Esophagus (tissue), 2 donors: Measurements from ENCODE around the gene CDC42BPA. TPM values are rescaled to one million over a fixed set of nuclear protein-coding genes. Genes with fewer than 3 reads are reported as not detected.
"Not testable (repeated sequence)": the region's sequence is repeated elsewhere in the genome, so short reads cannot be mapped to it uniquely, and the experiment has no call there.

ENCODE experiments used
- H3K27ac ChIP-seq, 2 donors: one replicate each; pipeline ENCODE4 v1.5.1; 2013; ENCODE audit warnings: low read depth in 2 of 2, mild to moderate bottlenecking in 2 of 2, inconsistent platforms in 1 of 2, low read length in 1 of 2, moderate library complexity in 1 of 2
- H3K27me3 ChIP-seq, 2 donors: one replicate each; pipeline ENCODE4 v1.6.1; 2013; ENCODE audit warnings: low read length in 2 of 2, control low read depth in 1 of 2, mild to moderate bottlenecking in 1 of 2; ENCODE audit not compliant: insufficient read depth in 2 of 2, control insufficient read depth in 1 of 2
- H3K36me3 ChIP-seq, 2 donors: one replicate each; pipeline ENCODE4 v1.6.1; 2013; ENCODE audit warnings: low read length in 1 of 2; ENCODE audit not compliant: control insufficient read depth in 2 of 2, insufficient read depth in 2 of 2
- H3K4me1 ChIP-seq, 2 donors: one replicate each; pipeline ENCODE4 v1.6.1; 2013; ENCODE audit warnings: low read length in 1 of 2; ENCODE audit not compliant: control insufficient read depth in 2 of 2, insufficient read depth in 2 of 2
- H3K4me3 ChIP-seq, 2 donors: one replicate each; pipeline ENCODE4 v1.5.1; 2013; ENCODE audit warnings: low read length in 2 of 2, mild to moderate bottlenecking in 2 of 2, low read depth in 1 of 2, moderate library complexity in 1 of 2
- H3K9me3 ChIP-seq, 2 donors: one replicate each; pipeline ENCODE4 v1.6.1; 2013; ENCODE audit warnings: mild to moderate bottlenecking in 2 of 2, low read depth in 1 of 2, low read length in 1 of 2, moderate library complexity in 1 of 2; ENCODE audit not compliant: control insufficient read depth in 2 of 2, insufficient read depth in 1 of 2
- WGBS, 2 donors: extraction: QIAGEN DNeasy Blood & Tissue Kit; methylation state at CpG; one replicate each; pipeline ENCODE4 v1.1.7; 2013; 5-methylcytosine and 5-hydroxymethylcytosine counted together
- polyA plus RNA-seq, 2 donors: library from polyadenylated mRNA; stranded (reverse); fragments of 200-250 nt; gene quantifications; one replicate each; pipeline ENCODE4 v1.2.3, GENCODE V29; 2013
- donor health status: healthy with polysubstance abuse.
- donor health status: Bipolar disorder and iron deficiency.

The CDC42BPA gene
- polyA plus RNA-seq, 2 donors: 2.5 to 3.6 TPM

DNA sequence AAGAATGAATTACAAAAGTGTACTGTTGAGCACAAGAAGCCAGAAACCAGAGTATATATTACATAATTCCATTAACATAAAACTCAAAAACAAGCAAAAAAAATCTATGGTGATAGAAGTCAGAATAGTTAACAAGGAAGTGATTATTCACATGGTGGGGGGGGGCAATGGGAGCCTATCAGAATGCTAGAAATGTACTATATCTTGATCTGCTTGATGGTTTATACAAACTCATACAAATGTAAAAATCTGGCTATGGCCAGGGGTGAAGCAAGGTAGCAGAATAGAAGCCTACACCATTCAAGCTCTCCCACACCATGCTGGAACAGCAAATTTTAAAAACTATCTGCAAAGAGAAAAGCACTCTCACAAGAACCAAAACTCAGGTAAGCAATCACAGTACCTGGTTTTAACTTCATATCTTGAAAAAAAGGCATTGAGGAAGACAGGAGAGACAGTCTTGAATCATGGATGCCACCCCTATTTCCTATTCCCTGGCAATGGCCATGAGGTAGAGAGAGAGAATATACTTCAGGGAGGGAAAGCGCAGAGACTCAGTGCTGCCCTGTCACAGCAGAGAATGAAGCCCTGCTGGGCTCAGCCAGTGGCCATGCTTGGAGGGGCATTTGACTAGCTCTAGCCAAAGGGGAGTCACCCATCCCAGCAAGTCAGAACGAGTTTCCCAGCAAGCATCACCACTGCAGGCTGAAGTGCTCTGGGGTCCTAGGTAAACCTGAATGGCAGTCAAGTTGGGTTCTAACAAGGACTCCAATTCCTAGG is 73.8 kb downstream of the CDC42BPA start:
- H3K27me3 ChIP-seq: no peaks in the 10 kb centered on the region
- H3K9me3 ChIP-seq: no peaks in the 10 kb centered on the region
- 87% methylated on average over 2 of the region's 2 CpGs for WGBS, 2 donors
- H3K36me3 ChIP-seq: no peaks in the 10 kb centered on the region
- no peak overlapping the region for H3K4me3 ChIP-seq
- peaks cover 0 to 1% of the 10 kb centered on the region in 2 donors for H3K4me1 ChIP-seq
- H3K27ac ChIP-seq: no peak overlapping the region

DNA sequence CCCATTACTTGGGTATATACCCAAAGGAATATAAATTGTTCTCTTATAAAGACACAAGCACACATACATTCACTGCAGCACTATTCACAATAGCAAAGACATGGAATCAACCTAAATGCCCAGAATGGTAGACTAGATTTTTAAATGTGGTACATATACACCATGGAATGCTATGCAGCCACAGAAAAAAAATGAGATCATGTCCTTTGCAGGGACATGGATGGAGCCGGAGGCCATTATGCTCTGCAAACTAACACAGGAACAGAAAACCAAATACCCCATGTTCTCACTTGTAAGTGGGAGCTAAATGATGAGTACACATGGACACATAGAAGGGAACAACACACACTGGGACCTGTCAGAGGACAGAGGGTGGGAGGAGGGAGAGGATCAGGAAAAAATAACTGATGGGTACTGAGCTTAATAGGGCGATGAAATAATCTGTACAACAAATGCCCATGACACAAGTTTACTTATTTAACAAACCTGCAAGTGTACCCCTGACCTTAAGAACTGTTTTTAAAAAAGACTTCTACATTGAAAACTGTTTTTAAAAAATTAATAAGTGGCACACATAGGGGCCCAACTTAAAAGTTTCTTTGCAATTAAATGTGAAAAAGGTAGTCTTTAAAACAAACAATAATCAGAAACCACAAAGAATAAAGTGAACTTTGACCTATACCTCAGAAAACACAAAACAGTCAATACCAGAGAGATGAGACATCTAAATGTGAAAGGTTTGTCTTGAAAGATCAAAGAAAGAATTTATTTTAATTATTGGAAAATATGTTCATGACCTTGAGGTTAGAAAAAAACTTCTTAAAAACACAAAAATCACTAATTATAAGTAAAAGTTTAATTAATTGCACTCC is 75.2 kb downstream of the CDC42BPA start:
- peaks cover 0 to 1% of the 10 kb centered on the region in 2 donors for H3K4me1 ChIP-seq
- WGBS, 2 donors: 73 to 95% methylated on average over 2 of the region's 2 CpGs
- no peaks in the 10 kb centered on the region for H3K36me3 ChIP-seq

DNA sequence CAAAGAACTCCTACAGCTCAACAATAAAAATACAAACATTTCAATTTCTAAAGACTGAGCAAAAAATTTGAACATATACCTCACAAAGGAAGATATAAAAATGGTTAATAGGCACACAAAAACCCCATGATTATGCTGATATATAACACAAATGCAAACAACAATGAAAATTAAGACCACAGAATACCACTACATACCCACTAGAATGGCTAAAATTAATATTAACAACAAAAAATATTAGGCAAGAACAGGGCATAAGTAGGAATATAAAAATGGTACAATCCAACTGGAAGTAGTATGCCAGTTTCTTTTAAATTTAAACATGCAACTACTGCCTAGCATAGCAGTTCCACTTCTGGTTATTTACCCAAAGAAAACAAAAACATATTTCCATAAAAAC is 77.3 kb downstream of the CDC42BPA start:
- Histone ChIP-seq H3K27me3 (no peaks in the 10 kb centered on the region), H3K4me3 (no peak overlapping the region), H3K9me3 (no peaks in the 10 kb centered on the region), H3K4me1 (peaks cover 0 to 1% of the 10 kb centered on the region in 2 donors), H3K36me3 (no peaks in the 10 kb centered on the region), H3K27ac (no peak overlapping the region)

More for the DNA sequence above, 75.2 kb downstream of the CDC42BPA start:
- H3K27me3 ChIP-seq: no peaks in the 10 kb centered on the region
- no peak overlapping the region for H3K4me3 ChIP-seq
- H3K9me3 ChIP-seq: no peaks in the 10 kb centered on the region
- H3K27ac ChIP-seq: no peak overlapping the region

GRCh38 chr1:227234998-227235405 is 83.3 kb downstream of the CDC42BPA start:
- no peaks in the 10 kb centered on the region for H3K27me3 ChIP-seq
- WGBS, 2 donors: 75 to 76% methylated on average over 1 of the region's 1 CpG
- H3K27ac ChIP-seq: no peak overlapping the region
- no peaks in the 10 kb centered on the region for H3K36me3 ChIP-seq
- no peaks in the 10 kb centered on the region for H3K9me3 ChIP-seq
- no peaks in the 10 kb centered on the region for H3K4me1 ChIP-seq
- no peak overlapping the region for H3K4me3 ChIP-seq

DNA sequence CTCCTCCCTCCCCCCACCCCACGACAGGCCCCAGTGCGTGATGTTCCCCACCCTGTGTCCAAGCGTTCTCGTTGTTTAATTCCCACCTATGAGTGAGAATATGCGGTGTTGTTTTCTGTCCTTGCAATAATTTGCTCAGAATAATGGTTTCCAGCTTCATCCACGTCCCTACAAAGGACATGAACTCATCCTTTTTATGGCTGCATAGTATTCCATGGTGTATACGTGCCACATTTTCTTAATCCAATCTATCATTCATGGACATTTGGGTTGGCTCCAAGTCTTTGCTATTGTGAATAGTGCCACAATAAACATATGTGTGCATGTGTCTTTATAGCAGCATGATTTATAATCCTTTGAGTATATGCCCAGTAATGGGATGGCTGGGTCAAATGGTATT is 87.2 kb downstream of the CDC42BPA start:
- H3K9me3 ChIP-seq, H3K27me3 ChIP-seq, H3K36me3 ChIP-seq, H3K27ac ChIP-seq, H3K4me3 ChIP-seq, H3K4me1 ChIP-seq: not testable (repeated sequence)
- 93 to 94% methylated on average over 7 of the region's 7 CpGs for WGBS, 2 donors

GRCh38 chr1:227228201-227228600 is 90.1 kb downstream of the CDC42BPA start:
- no peaks in the 10 kb centered on the region for H3K9me3 ChIP-seq
- 88 to 93% methylated on average over 3 of the region's 3 CpGs for WGBS, 2 donors

GRCh38 chr1:227227761-227228160 is 90.5 kb downstream of the CDC42BPA start:
- no peaks in the 10 kb centered on the region for H3K9me3 ChIP-seq
- H3K4me3 ChIP-seq: no peak overlapping the region
- H3K36me3 ChIP-seq: no peaks in the 10 kb centered on the region
- no peaks in the 10 kb centered on the region for H3K4me1 ChIP-seq
- 69 to 78% methylated on average over 2 of the region's 2 CpGs for WGBS, 2 donors
- H3K27me3 ChIP-seq: no peaks in the 10 kb centered on the region
- H3K27ac ChIP-seq: no peak overlapping the region

More at GRCh38 chr1:227228201-227228600, 90.1 kb downstream of the CDC42BPA start:
- Histone ChIP-seq H3K36me3 (no peaks in the 10 kb centered on the region), H3K27me3 (no peaks in the 10 kb centered on the region), H3K4me1 (no peaks in the 10 kb centered on the region), H3K27ac (no peak overlapping the region), H3K4me3 (no peak overlapping the region)

DNA sequence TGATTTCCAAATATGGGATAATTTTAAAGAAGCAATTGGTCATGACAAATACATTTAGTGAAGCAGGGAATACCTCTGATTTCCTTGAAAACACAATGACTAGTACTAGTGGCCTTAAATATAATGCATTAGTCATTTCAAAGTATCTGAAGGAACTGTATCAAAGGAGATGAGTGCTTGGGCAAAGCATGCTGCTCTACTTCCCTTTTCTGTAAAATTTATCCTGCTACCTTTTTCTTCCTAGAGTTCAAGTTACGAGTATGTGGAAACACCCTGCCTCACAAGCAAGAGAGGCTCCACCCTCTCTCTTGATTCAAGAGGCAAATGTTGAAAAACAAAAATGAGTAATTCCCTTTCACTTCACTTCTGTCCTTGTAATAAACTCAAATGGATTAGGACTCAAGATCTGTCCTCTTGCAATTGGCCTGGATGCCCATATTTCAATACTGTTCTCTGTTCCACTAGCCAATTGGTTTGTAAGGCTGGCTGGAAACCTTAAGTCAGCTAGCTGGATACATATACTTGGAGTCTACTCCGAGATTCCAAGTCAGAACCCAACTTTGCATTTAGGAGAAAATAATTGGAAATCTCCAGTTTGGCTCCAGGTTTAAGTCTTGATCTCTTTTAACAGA is 92.5 kb downstream of the CDC42BPA start:
- WGBS, 2 donors: 57 to 59% methylated on average over 2 of the region's 2 CpGs
- no peak overlapping the region for H3K4me3 ChIP-seq
- no peak overlapping the region for H3K27ac ChIP-seq

DNA sequence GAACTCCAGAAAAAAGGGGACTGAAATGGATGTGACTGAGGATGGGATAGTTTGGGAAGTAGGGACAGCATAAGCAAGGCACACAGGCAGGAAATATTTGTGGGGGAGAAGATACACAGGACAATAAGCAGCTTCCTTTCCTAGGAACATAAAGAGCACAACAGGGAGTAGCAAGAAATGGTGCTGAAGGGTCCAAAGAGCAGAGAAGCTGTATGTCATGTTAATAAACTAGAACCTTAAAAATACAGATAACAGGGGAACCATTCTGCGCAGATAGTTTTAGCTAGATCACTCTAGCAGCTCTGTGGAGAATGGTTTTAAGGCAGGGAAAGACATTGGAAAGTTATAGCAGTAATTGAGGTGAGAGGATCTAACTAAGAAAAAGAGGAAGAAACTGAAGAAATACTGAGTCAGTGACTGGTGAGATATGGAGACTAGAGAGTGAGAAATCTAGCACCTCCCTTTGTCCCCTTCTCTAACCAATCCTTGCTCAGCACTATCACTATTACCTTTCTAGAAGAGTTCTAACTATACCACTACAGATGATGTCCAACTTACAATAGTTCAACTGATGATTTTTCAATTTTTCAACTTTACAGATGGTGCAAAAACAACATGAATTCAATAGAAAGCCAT is 95.0 kb downstream of the CDC42BPA start:
- Histone ChIP-seq H3K4me3 (no peak overlapping the region), H3K9me3 (no peaks in the 10 kb centered on the region), H3K27ac (no peak overlapping the region), H3K36me3 (no peaks in the 10 kb centered on the region), H3K4me1 (peaks cover 0 to 2% of the 10 kb centered on the region in 2 donors), H3K27me3 (no peaks in the 10 kb centered on the region)
- WGBS, 2 donors: 86 to 96% methylated on average over 1 of the region's 1 CpG

More for the DNA sequence above, 92.5 kb downstream of the CDC42BPA start:
- no peaks in the 10 kb centered on the region for H3K27me3 ChIP-seq
- H3K4me1 ChIP-seq: peaks cover 0 to 2% of the 10 kb centered on the region in 2 donors
- no peaks in the 10 kb centered on the region for H3K36me3 ChIP-seq
- H3K9me3 ChIP-seq: no peaks in the 10 kb centered on the region
